ENCODE measurements around the gene IL31RA.
A peak's percentile ranks its signal among the peaks of the same experiment; 100 is the strongest.

The IL31RA gene

DNA sequence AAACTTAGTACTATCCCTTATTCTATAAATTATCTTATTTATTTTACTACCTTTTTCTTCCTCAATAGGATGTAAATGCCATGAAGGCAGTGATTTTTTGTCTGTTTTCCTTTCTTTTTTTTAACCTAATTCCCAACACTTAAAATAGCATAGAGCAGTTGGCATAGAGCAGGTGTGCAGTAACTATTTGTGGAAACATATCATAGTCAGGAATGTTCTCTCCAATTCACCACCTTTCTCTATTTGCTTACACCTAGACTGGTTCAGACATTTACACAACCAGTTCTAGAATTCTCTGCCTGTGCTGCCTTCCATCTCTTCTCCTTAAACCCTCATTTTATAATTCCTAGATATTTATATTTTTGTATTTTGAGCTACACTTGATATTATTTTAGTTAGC is 49.6 kb downstream of the IL31RA start:
- no peak for DNase-seq (ENCODE audit: low read depth, low spot score)

GRCh38 chr5:55902696-55903095 is 51.5 kb downstream of the IL31RA start:
- no peak for DNase-seq (ENCODE audit: low read depth, low spot score)

DNA sequence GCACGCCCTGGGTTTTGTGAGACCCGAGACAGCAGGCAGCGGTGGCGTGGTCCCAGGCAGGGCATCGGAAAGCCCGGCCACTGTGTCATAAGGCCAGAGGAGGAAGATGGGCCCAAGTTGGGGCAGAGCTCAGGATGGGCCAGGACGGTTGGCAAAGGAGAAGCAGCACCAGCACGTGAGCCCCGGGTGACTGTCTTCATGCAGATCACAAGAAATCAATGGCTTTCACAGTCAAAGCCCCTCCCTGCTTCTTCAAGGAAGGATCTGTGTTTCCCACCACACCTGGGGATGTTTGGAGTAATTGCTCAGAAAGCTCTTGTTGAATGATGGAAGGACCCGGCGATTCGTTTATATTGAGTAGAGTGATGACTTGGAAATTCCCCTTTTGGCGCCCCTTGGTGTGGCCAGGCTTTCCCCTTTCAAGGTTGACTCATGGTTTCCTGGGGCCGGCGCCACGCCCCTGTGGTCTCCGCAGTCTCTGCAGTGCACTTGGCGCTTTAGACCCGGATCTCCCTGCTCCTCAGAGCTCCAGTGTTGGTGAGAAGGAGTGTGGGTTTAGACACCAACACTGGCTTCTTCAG is 52.1 kb downstream of the IL31RA start:
- DNase-seq (ENCODE audit: low read depth, low spot score), result peak; percentile 12

- DNase-seq (ENCODE audit: low read depth, low spot score), result no peak
Measured at GRCh38 chr5:55904152-55904551, 53.0 kb downstream of the IL31RA start.

- DNase-seq (ENCODE audit: low read depth, low spot score), result no peak
Measured at GRCh38 chr5:55905251-55905650, 54.1 kb downstream of the IL31RA start.

GRCh38 chr5:55907927-55908326 is 56.8 kb downstream of the IL31RA start:
- DNase-seq (ENCODE audit: low read depth, low spot score), result no peak

- no peak for DNase-seq (ENCODE audit: low read depth, low spot score)
Measured at GRCh38 chr5:55908804-55909203, 57.6 kb downstream of the IL31RA start.

DNA sequence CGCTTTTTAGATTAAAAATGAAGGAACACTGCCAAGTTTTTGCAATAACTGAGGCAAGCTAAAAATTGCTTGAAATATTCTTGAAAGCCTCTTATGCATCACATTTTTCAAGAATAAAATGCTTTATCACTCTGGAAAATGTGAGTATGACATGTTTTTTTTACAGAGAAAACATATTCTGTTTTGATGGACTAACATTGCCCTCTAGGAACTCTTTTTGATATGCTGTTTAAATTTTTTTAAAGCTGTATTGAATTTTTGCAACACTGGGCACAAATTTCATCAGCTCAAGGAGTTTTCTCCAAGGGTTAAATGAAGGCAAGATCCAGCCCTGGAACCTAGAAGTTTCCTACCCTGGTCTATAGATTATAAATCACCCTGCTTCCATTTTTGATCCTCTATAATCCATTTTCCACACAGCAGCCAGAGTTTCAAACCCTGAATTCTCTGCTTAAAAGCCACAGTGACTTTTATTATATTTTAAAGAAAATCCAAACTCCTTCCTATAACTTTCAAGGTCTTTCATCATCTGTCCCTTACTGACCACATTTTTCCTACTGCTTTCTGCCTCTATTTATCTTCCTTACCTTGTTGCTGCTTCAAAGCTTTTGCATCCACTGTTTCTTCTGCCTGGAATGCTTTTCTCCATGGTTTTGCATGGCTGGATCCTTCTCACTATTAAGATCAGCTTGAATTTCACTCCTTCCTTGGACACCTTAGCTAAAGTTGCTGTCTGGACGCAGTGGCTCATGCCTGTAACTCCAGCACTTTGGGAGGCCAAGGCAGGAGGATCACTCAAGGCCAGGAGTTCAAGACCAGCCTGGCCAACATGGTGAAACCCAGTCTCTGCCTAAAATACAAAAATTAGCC is 60.9 kb downstream of the IL31RA start:
- no peak for DNase-seq (ENCODE audit: low read depth, low spot score)

DNA sequence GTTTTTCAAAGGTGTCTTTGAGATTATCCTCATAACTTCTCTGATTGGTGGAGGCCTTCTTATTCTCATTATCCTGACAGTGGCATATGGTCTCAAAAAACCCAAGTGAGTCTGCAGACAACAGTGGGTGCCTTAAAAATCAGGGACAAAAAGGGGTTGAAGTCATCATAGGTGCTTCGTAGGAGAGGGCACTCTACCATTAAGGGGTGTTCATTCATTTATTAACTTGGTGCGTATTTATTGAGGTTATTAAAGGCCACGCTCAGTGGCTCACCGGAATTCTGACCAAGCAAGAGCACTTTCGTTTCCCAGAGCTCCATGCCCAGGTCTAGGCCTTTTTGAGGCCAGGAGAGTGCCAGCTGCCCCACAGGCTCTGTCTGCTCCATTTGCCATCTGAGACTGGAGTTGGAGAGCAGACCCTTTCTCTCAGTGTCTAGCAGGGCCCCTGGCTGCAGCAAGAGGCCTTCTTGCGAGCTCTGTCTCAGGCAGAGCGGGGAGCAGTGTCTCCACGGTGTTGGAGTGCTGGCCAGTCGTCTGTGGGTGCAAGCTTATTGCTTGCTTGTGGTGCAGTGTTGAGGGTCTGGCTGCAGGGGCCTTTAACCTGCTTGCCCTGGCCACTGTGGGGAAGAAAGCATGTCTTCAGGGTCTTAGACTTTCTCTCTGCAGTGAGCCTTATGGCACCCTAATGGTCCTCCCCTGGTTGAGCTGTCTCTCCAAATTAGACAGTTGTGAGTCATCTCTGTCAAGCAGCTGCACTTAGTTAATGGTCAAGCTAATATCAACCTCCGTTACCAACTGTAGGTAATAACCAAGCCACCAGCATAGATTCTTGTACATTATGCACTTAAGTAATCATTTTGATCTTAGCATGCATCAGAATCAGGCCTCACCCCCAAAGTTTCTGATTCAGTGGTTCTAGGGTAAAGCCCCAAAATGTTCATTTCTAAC is 62.6 kb downstream of the IL31RA start:
- DNase-seq (ENCODE audit: low read depth, low spot score), result no peak

DNA sequence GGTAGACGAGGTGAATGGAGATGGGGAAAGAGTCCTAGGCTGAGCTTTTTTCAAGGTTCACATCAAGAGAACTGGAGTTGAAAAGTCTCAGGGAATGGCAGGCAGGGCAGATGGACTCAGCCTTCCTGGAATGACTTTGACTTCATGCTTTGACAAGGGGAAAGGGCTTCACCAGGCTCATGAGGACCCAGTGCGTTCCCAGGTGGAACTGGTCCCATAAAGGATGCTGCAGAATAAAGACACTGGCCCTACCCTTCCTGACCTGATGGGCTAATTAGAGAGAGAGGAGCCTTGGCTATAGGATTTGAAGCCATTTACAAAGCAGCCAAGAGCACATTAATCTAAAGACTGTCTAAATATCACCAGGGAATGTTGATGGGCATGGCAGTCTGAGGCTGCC is 63.8 kb downstream of the IL31RA start:
- DNase-seq (ENCODE audit: low read depth, low spot score), result no peak

GRCh38 chr5:55915783-55916182 is 64.6 kb downstream of the IL31RA start:
- no peak for DNase-seq (ENCODE audit: low read depth, low spot score)

- DNase-seq (ENCODE audit: low read depth, low spot score), result no peak
Measured at GRCh38 chr5:55916986-55917385, 65.8 kb downstream of the IL31RA start.

DNA sequence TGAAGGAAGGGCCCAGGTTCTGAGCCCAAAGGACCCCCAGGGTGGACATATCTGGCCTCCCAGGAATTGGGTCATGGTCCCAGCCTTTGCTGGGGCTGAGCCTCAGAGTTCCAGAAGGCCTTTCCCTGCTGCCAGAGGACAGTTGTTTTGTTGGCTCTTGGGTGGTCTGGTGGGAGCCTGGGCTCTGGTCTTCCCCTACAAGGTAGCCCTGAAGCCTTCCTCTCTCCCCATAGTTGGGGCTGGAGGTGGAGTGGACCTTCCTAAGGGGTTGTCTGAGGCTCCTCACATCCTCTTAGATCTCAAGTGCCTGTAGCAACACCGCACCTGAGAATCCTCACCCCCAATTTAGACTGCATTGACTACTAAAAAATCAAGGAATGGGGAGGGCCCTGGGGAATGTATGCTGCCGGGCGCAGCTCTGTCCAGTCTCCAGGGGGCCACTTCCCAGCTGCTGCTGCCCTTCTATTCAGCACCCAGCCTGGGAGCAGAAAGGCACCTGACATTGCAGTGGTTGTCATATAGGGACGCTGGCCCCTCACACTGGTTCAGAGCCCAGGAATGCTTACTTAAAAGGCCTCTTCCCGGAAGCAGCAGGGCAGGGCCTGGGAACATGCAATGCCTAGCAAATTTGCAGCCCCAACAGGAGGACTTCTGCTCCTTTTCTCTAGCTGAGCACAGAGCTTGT is 66.4 kb downstream of the IL31RA start:
- no peak for DNase-seq (ENCODE audit: low read depth, low spot score)

DNA sequence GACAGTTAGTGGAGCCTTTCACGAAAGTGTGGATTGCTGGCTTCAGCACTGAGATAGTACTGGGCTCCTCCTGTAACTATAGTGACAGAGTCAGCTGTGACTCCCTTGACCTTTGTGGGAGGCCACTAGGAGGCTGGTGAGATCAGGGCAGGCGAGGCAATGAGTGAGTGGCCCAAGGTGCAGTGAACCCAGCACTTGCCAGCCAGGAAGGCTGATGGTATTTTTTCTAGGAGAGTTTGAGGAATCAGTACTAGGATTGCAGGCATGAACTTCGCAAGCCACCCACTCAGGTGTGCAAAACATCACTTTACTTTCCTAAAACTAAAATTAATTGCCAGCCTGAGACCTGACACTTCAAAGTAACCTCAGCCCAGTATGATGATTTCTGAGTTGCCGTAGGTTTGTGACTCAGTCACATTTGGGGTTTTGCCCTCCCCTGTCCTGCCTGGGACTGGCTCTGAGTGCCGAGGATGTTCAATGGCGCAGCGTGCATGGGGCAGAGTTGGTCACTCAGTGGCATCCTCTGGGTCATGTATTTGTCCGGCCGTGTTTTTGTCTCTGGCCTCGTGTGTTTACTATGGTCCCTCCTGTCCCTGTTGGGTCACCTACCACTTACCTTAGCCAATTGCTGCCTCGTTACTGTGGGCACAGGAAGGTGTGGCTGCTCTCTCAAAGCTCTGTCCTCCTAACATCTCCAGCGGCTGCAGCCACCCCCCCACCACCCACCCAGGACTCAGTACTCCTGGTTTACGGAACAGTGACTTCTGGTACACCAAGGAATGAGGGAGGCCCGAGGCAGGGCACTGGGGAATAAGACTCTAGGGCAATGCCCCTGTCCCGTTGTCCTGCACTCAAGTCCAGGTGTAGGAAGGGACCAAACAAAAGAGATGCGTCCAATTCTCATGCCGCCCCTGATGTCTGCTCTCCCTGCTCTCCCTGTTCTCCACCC is 67.2 kb downstream of the IL31RA start:
- DNase-seq (ENCODE audit: low read depth, low spot score), result no peak

- no peak for DNase-seq (ENCODE audit: low read depth, low spot score)
Measured at GRCh38 chr5:55919625-55920024, 68.5 kb downstream of the IL31RA start.

GRCh38 chr5:55920784-55921183 is 69.6 kb downstream of the IL31RA start:
- no peak for DNase-seq (ENCODE audit: low read depth, low spot score)

DNA sequence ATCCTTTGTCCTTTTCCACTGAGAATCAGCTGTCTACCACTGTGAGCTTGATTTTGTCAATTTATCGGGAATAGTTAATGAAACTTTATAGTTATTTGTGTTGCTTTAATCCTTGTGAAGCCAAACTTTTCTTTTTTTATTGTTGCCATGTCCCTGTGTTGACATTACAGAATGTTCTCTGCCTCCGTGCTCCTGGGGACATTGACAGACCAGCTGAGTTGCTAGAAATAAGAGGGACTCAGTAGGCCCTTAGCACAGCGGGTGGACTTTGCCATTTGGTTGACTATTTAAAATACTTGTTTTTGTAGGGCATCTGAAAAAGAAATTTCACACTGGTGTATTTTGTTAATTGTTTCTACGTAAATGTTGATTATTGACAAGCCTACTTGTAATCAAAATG is 70.5 kb downstream of the IL31RA start:
- no peak for DNase-seq (ENCODE audit: low read depth, low spot score)

- DNase-seq (ENCODE audit: low read depth, low spot score), result no peak
Measured at GRCh38 chr5:55923177-55923771, 72.1 kb downstream of the IL31RA start.

DNA sequence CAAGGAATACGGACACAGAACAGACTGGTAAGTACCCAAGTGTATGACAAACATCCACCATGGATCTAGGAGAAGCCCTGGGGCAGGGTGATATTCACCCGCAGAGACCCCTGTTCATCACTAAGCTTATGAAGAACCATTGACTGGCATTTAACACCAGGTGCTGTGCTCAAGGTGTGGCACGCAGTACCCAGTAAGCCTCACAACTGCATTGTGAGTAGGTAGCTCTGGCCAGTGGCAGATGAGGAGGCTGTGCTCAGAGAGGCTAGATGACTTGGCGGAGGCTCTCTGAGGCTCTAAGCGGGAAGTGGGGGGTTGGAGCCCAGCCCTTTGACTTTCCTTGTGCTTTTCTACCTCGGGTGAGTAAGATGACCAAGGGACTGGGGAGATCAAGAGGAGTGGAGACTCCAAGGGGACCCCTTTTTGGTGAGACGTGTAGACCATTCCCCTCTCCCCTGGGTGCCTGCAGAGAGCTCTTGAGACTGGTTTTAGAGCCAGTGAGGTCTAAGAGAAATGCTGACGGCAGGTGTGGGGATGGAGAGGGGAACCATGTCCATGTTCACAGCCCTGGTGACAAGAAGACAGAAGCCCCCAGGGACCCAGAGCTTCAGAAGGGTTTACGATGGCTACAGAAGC is 72.8 kb downstream of the IL31RA start:
- DNase-seq (ENCODE audit: low read depth, low spot score), result no peak

- DNase-seq (ENCODE audit: low read depth, low spot score), result no peak
Measured at GRCh38 chr5:55924744-55925143, 73.6 kb downstream of the IL31RA start.
